Measurements from ENCODE around the gene CCDC107.

DNA sequence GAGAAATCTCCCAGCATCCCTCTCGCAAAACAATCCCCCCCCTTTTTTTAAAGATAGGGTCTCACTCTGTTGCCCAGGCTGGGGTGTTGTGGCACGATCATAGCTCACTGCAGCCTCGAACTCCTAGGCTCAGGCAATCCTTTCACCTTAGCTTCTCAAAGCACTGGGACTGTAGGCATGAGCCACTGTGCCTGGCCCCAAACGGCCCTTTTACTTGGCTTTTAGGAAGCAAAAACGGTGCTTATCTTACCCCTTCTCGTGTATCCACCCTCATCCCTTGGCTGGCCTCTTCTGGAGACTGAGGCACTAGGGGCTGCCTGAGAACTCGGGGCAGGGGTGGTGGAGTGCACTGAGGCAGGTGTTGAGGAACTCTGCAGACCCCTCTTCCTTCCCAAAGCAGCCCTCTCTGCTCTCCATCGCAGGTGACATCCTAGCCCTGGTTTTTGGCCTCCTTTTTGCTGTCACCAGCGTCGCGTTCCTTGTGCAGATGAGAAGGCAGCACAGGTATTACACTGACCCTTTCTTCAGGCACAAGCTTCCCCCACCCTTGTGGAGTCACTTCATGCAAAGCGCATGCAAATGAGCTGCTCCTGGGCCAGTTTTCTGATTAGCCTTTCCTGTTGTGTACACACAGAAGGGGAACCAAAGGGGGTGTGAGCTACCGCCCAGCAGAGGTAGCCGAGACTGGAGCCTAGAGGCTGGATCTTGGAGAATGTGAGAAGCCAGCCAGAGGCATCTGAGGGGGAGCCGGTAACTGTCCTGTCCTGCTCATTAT is 22.4 kb downstream of the CCDC107 start:
- TF ChIP-seq CTCF (IDR thresholded peaks at IDR 0.05) = no peak
- no peak for TF ChIP-seq POLR2A (IDR thresholded peaks at IDR 0.05)

All from right lobe of liver (tissue), 4 donors.